HepG2 (cell line): Measurements from ENCODE around the gene THADA. TPM values are rescaled to one million over a fixed set of nuclear protein-coding genes. Genes with fewer than 3 reads are reported as not detected.
A peak's percentile ranks its signal among the peaks of the same experiment; 100 is the strongest.

Experiments used
- ATAC-seq: fragments of 200-7000 bp; cut with Tn5 transposase; 3 replicates; pipeline ENCODE4 v1.9.1; 2020; ENCODE audit warnings: mild to moderate bottlenecking, moderate library complexity
- BruUV-seq: library from RNA; stranded (reverse); fragments of 400-500 nt; replicated peaks from 2 replicates; lab custom pipeline; 2021; lab: Mats Ljungman, UMichigan
- CTCF ChIA-PET: fragments of 300-600 bp; formaldehyde crosslinking; extraction: SDS; loops from one replicate; lab custom pipeline; 2021; ENCODE audit warnings: low total read pairs, inconsistent platforms, low intra/inter-chr PET ratio; lab: Yijun Ruan, JAX
- POLR2A ChIA-PET: fragments of 350-600 bp; sonication (Branson Sonifier 250); formaldehyde crosslinking; loops from one replicate; lab custom pipeline; 2020; ENCODE audit warnings: antibody characterized with exemption, inconsistent platforms; lab: Yijun Ruan, JAX
- DNase-seq: peaks from one replicate; pipeline ENCODE4 v3.0.0-alpha.2; 2015; ENCODE audit warnings: low spot score
- FAIRE-seq: peaks from 3 replicates; lab custom pipeline; 2011; peaks lifted over from hg19 to GRCh38; lab: Jason Lieb, UNC
- H2AFZ ChIP-seq: one replicate; pipeline ENCODE4 v1.6.1; 2011; ENCODE audit warnings: low read length, inconsistent platforms
- H3K27ac ChIP-seq: fragments of 300-600 bp; 3 replicates; pipeline ENCODE4 v1.8.0; 2011; ENCODE audit warnings: mixed run types, mild to moderate bottlenecking, mixed read lengths, low read length, inconsistent platforms; ENCODE audit not compliant: insufficient read depth; ENCODE audit errors: extremely low read length
- H3K27me3 ChIP-seq, 2 experiments: fragments of 200-600 bp in 1 of 2; 2 replicates in 1 of 2; 3 replicates in 1 of 2; pipeline versions ENCODE4 v1.6.0 to v1.8.0; 2011; ENCODE audit warnings: low read length in 2 of 2, mild to moderate bottlenecking in 2 of 2, moderate library complexity in 2 of 2, inconsistent platforms in 1 of 2; ENCODE audit not compliant: insufficient read depth in 2 of 2, control insufficient read depth in 1 of 2
- H3K36me3 ChIP-seq, 2 experiments: fragments of 200-600 bp in 1 of 2; replicated peaks in 1 of 2; 2 replicates in 1 of 2; 3 replicates in 1 of 2; pipeline versions ENCODE4 v1.5.1 to v1.8.0; 2011; ENCODE audit warnings: low read length in 2 of 2, inconsistent platforms in 1 of 2; ENCODE audit not compliant: insufficient read depth in 2 of 2, control insufficient read depth in 1 of 2
- H3K4me1 ChIP-seq: 2 replicates; pipeline ENCODE4 v1.5.1; 2012; ENCODE audit warnings: low read length, inconsistent platforms; ENCODE audit not compliant: insufficient read depth
- H3K4me2 ChIP-seq: 2 replicates; pipeline ENCODE4 v1.6.0; 2011; ENCODE audit warnings: low read depth, low read length, inconsistent platforms
- H3K4me3 ChIP-seq, 3 experiments: fragments of 200-600 bp in 1 of 3; sonication (generic), shearing (Covaris generic) in 1 of 3; replicated peaks in 1 of 3; 2 replicates each; pipeline ENCODE4 v1.5.1; 2011 to 2016; ENCODE audit warnings: low read length in 3 of 3, inconsistent platforms in 2 of 3, low read depth in 2 of 3, mild to moderate bottlenecking in 2 of 3, control low read depth in 1 of 3, mixed read lengths in 1 of 3; ENCODE audit not compliant: insufficient read depth in 1 of 3
- H3K79me2 ChIP-seq: one replicate; pipeline ENCODE4 v1.6.1; 2011; ENCODE audit warnings: low read length, inconsistent platforms; ENCODE audit not compliant: insufficient read depth
- H3K9ac ChIP-seq: 2 replicates; pipeline ENCODE4 v1.6.0; 2011; ENCODE audit warnings: mild to moderate bottlenecking, low read depth, low read length, inconsistent platforms; ENCODE audit not compliant: insufficient read depth
- H3K9me3 ChIP-seq: 2 replicates; pipeline ENCODE4 v1.5.1; 2012; ENCODE audit warnings: mild to moderate bottlenecking, low read length
- H4K20me1 ChIP-seq: 2 replicates; pipeline ENCODE4 v1.6.0; 2011; ENCODE audit warnings: inconsistent platforms, mild to moderate bottlenecking, low read length, moderate library complexity; ENCODE audit not compliant: insufficient read depth
- ARID5B ChIP-seq: IDR thresholded peaks from 2 replicates; pipeline ENCODE4 v1.4.0; 2020; ENCODE audit warnings: mild to moderate bottlenecking, missing genetic modification reagents
- CERS6 ChIP-seq: sonication (generic); formaldehyde crosslinking; IDR thresholded peaks from 2 replicates; pipeline ENCODE4 v1.5.0; 2020; ENCODE audit warnings: missing genetic modification reagents
- HIVEP1 ChIP-seq: sonication (generic); formaldehyde crosslinking; IDR thresholded peaks from 2 replicates; pipeline ENCODE4 v1.4.0; 2020; ENCODE audit warnings: mild to moderate bottlenecking, missing genetic modification reagents
- JARID2 ChIP-seq: sonication (generic); formaldehyde crosslinking; IDR thresholded peaks from 2 replicates; pipeline ENCODE4 v1.8.1; 2023; ENCODE audit warnings: missing genetic modification reagents, inconsistent platforms; ENCODE audit not compliant: insufficient replicate concordance
- MTA1 ChIP-seq: sonication (generic); formaldehyde crosslinking; IDR thresholded peaks from 2 replicates; pipeline ENCODE4 v1.4.0; 2020; ENCODE audit warnings: missing genetic modification reagents, mild to moderate bottlenecking, borderline replicate concordance
- MTF1 ChIP-seq: sonication (generic); formaldehyde crosslinking; IDR thresholded peaks from 2 replicates; pipeline ENCODE4 v1.5.0; 2020; ENCODE audit warnings: missing genetic modification reagents
- SATB2 ChIP-seq: sonication (generic); formaldehyde crosslinking; IDR thresholded peaks from 2 replicates; pipeline ENCODE4 v1.5.0; 2020; ENCODE audit warnings: missing genetic modification reagents
- SIN3B ChIP-seq: fragments of 150-350 bp; IDR thresholded peaks from 2 replicates; pipeline ENCODE4 v1.6.1; 2014; ENCODE audit warnings: low read length
- SIX1 ChIP-seq: sonication (generic); formaldehyde crosslinking; IDR thresholded peaks from 2 replicates; pipeline ENCODE4 v1.4.0; 2020; ENCODE audit warnings: missing genetic modification reagents, borderline replicate concordance
- SMC3 ChIP-seq: IDR thresholded peaks from 2 replicates; pipeline ENCODE4 v1.6.1; 2011; ENCODE audit warnings: low read length, improper control_type of control experiment
- TFAP4 ChIP-seq: sonication (generic); IDR thresholded peaks from 2 replicates; pipeline ENCODE4 v1.6.1; 2016; ENCODE audit warnings: low read depth, borderline replicate concordance
- ZBTB43 ChIP-seq: sonication (generic); formaldehyde crosslinking; conservative IDR thresholded peaks from 2 replicates; pipeline ENCODE4 v1.4.0; 2020; ENCODE audit warnings: missing genetic modification reagents
- ZNF570 ChIP-seq: sonication (generic); formaldehyde crosslinking; IDR thresholded peaks from 2 replicates; pipeline ENCODE4 v1.4.0; 2020; ENCODE audit warnings: mild to moderate bottlenecking, missing genetic modification reagents, borderline replicate concordance
- ZNF670 ChIP-seq: sonication (generic); formaldehyde crosslinking; IDR thresholded peaks from 2 replicates; pipeline ENCODE4 v1.8.0; 2022; ENCODE audit warnings: mild to moderate bottlenecking, missing genetic modification reagents, borderline replicate concordance
- WGBS: methylation state at CpG from one replicate; pipeline ENCODE4 v1.1.6; 2017; ENCODE audit warnings: low lambda C conversion rate; 5-methylcytosine and 5-hydroxymethylcytosine counted together
- in situ Hi-C: cut with HindIII; loops from 2 replicates; pipeline ENCODE4 v1.10.0; 2017; ENCODE audit warnings: low pct_unique_long_range_greater_than_20kb; ENCODE audit not compliant: extremely low pct_ligation_motif_present
- intact Hi-C: fragments of 100-400 bp; cut with micrococcal nuclease; formaldehyde crosslinking; loops from one replicate; pipeline ENCODE4 v1.10.0; 2022; ENCODE audit not compliant: unreplicated experiment
- polyA plus RNA-seq, 8 experiments: library from polyadenylated mRNA; depleted of rRNA in 3 of 8; stranded (reverse) in 7 of 8; unstranded in 1 of 8; fragments of >200 nt; fragmentation: Illumina TruSeq in 4 of 8; extraction: Trizol in 4 of 8; gene quantifications; 2 replicates each; pipeline versions ENCODE4 v1.2.1 to v1.2.3, GENCODE V29; 2011 to 2016; ENCODE audit warnings: low read depth in 4 of 8, missing spikeins in 1 of 8, mixed read lengths in 1 of 8; ENCODE audit not compliant: insufficient read depth in 1 of 8
- total RNA-seq, 5 experiments: library from RNA; depleted of rRNA; stranded (reverse); fragments of >200 nt; fragmentation: Illumina TruSeq; extraction: Trizol; gene quantifications; 2 replicates each; pipeline ENCODE4 v1.2.3, GENCODE V29; 2016; ENCODE audit warnings: low read depth in 1 of 5

Gene THADA
- total and polyA plus RNA-seq, 2 of the 13 experiments (the other 11 are each of a cell fraction or from before 2014, with no cell fraction given) = 12.7 to 21.7 TPM

GRCh38 chr2:43605851-43606250 is 10.0 kb upstream of the THADA start (continued):
- TF ChIP-seq TFAP4 = peak; percentile 77

- ATAC-seq (peak; percentile 89), FAIRE-seq (peak; percentile 39), DNase-seq (peak; percentile 61)
- Histone ChIP-seq H3K36me3 (no peaks in the 10 kb centered on the region), H3K9me3 (no peaks in the 10 kb centered on the region), H2AFZ (no peak overlapping the region), H3K4me3 (no peak overlapping the region), H3K4me1 (peaks cover 19% of the 10 kb centered on the region), H3K9ac (no peak overlapping the region), H3K27me3 (0 out of 5 replicates have a peak, but pooled peaks cover 0 to 6% of the 10 kb centered on the region in 2 experiments), H3K79me2 (no peaks in the 10 kb centered on the region), H3K4me2 (no peak overlapping the region), H4K20me1 (no peaks in the 10 kb centered on the region), H3K27ac (no peak overlapping the region)
- in situ Hi-C loops = no loop called here
- BruUV-seq = no TSS peak
- intact Hi-C loops = loop anchor here (2.0 to 5.0 kb wide), 2 partner anchors 26 to 167 kb away; partner anchors contain the start of gene DYNC2LI1
- CTCF ChIA-PET = interaction anchor here (1.4 kb wide), 1 partner anchor 9 kb away, joined by 4 read pairs; the partner anchor contains the start of gene THADA
- WGBS = 0% methylated on average over 2 of the region's 2 CpGs
- POLR2A ChIA-PET = interaction anchor here (2.1 kb wide), 1 partner anchor 9 kb away, joined by 46 read pairs; the partner anchor contains the start of gene THADA
- no peak for TF ChIP-seq SIX1 (CRISPR knock-in tag)
- peak; percentile 48; the same call in 1 of the 2 replicates for TF ChIP-seq SMC3
- TF ChIP-seq SIN3B = no peak
- TF ChIP-seq ZNF670 (CRISPR knock-in tag) = no peak
- TF ChIP-seq MTA1 = no peak
- 0 out of 2 replicates have a peak, but pooled peaks have one; percentile 7 for TF ChIP-seq ARID5B (CRISPR knock-in tag)
- TF ChIP-seq ZNF570 (CRISPR knock-in tag) = no peak
- no peak for TF ChIP-seq HIVEP1 (CRISPR knock-in tag)
- no peak for TF ChIP-seq SATB2 (CRISPR knock-in tag)
- no peak for TF ChIP-seq CERS6 (CRISPR knock-in tag)
- no peak for TF ChIP-seq JARID2 (CRISPR knock-in tag)
- no peak for TF ChIP-seq ZBTB43 (CRISPR knock-in tag)
- TF ChIP-seq MTF1 = no peak
These were observed 9.3 kb upstream of the THADA start for GRCh38 chr2:43605079-43605655.
